Progenitor cell of endocrine pancreas (in vitro differentiated cells): ENCODE results near the gene MYBL2. TPM values are rescaled to one million over a fixed set of nuclear protein-coding genes. Genes with fewer than 3 reads are reported as not detected.

Source experiments
- DNase-seq: peaks from one replicate; pipeline ENCODE4 v3.0.0; 2021; ENCODE audit warnings: low spot score; ENCODE audit not compliant: unreplicated experiment
- H3K27ac Mint-ChIP-seq: 2 replicates; pipeline ENCODE4 v1.8.0; 2021; ENCODE audit warnings: mild to moderate bottlenecking, moderate library complexity, mixed read lengths
- H3K27me3 Mint-ChIP-seq: 2 replicates; pipeline ENCODE4 v1.8.0; 2021; ENCODE audit warnings: mixed read lengths
- H3K36me3 Mint-ChIP-seq: 2 replicates; pipeline ENCODE4 v1.8.0; 2022; ENCODE audit warnings: mixed read lengths; ENCODE audit not compliant: insufficient read depth
- H3K4me1 Mint-ChIP-seq: 2 replicates; pipeline ENCODE4 v1.8.0; 2021; ENCODE audit warnings: low read depth, mixed read lengths
- H3K4me3 Mint-ChIP-seq: 2 replicates; pipeline ENCODE4 v1.8.0; 2021; ENCODE audit warnings: low read depth, mild to moderate bottlenecking, moderate library complexity, mixed read lengths
- H3K9me3 Mint-ChIP-seq: 2 replicates; pipeline ENCODE4 v1.8.0; 2021; ENCODE audit warnings: low read depth, mixed read lengths
- total RNA-seq: library from RNA; stranded (reverse); gene quantifications from 2 replicates; pipeline ENCODE4 v1.2.1, GENCODE V29; 2021
- TF ChIP-seq, protein P1 (sequence below): fragments of 200-600 bp; sonication (generic); IDR thresholded peaks from one replicate; pipeline ENCODE4 v1.5.0; 2021; ENCODE audit warnings: antibody characterized with exemption, mild to moderate bottlenecking; ENCODE audit not compliant: unreplicated experiment

The MYBL2 gene
- total RNA-seq, 1 donor from 2014 or later, result 43.3 TPM

DNA sequence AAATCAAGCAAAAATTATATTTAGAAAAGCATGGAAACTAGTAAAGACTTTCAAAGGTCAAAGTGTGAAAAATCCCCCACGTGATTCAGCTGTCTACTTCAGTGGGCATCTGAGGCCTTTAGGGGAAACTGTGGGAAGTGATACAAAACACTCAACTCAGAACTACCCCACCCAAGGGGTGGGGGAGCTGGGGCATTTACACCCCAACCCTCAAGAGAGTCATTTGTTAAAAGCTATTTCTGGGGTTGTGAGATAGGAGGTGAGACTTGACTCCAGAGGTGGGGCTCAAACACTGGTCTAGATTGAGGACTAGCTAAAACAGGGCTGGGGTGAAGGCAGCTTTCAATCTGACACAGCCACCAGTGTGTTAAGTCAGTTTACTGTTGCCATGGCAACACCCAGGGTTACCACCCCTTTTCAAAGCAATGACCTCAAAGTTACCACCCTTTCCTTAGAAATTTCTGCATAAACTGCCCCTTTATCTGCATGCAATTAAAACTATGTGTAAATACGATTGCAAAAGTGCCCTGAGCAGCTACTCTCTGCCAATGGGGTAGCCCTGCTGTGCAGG lies 69.8 kb downstream of the MYBL2 start:
- DNase-seq, result no peak
- Mint-ChIP-seq H3K27ac (no peak overlapping the region), H3K27me3 (peaks cover 8% of the 10 kb centered on the region), H3K36me3 (no peaks in the 10 kb centered on the region), H3K4me1 (peaks cover 3% of the 10 kb centered on the region), H3K9me3 (no peaks in the 10 kb centered on the region), H3K4me3 (no peak overlapping the region)
- TF ChIP-seq, protein P1, sequence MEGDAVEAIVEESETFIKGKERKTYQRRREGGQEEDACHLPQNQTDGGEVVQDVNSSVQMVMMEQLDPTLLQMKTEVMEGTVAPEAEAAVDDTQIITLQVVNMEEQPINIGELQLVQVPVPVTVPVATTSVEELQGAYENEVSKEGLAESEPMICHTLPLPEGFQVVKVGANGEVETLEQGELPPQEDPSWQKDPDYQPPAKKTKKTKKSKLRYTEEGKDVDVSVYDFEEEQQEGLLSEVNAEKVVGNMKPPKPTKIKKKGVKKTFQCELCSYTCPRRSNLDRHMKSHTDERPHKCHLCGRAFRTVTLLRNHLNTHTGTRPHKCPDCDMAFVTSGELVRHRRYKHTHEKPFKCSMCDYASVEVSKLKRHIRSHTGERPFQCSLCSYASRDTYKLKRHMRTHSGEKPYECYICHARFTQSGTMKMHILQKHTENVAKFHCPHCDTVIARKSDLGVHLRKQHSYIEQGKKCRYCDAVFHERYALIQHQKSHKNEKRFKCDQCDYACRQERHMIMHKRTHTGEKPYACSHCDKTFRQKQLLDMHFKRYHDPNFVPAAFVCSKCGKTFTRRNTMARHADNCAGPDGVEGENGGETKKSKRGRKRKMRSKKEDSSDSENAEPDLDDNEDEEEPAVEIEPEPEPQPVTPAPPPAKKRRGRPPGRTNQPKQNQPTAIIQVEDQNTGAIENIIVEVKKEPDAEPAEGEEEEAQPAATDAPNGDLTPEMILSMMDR, result no peak

DNA sequence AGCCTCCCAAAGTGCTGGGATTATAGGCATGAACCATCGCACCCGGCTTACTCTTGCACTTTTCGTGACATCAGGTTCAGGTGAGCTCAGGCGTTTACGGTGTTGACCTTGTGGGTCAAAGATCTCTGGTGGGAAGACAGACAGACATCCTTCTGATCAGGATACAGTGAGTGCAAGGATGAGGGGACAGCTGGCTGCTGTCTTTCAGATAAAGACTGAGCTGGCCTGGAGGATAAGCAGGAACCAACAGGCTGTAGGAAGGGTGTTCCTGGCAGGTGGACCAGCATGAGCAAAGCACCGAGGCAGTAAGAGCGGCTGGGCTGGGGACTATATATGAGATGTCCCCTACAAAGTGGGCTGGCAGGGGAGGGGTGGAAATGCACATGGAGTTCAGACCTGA lies 71.0 kb downstream of the MYBL2 start:
- Mint-ChIP-seq H3K27ac (no peak overlapping the region), H3K9me3 (no peaks in the 10 kb centered on the region), H3K36me3 (no peaks in the 10 kb centered on the region), H3K27me3 (peaks cover 9% of the 10 kb centered on the region), H3K4me1 (peaks cover 3% of the 10 kb centered on the region), H3K4me3 (no peak overlapping the region)
- no peak for DNase-seq
- TF ChIP-seq, protein P1, result no peak

DNA sequence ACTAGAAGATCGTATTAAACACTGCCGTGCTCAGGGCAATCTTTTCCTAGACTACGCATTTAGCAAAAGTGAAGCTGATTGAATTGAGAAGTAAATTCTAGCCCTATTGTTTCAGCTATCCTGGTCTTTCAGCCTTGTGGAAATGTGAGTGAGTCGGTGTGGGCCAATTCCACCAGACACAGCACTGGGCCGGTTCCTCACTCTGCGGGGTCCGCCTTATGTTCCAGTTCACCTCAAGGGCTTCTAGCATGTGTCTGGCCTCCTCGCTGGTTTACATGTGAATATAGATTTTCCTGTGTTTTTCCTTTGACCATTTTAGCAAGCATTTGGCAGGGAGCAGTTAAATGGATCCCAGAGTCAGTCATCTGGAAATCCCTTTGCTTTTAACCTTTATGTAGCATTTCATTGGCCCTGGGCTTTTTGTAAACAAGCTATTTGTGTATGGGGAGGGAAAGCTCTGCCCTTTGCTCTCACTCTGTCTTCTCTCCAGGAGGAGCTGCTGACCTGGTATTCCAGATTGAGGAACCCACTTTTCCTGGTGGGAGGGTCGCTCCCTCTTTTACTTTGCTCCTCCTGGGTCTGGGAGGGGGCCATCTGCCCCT lies 72.3 kb downstream of the MYBL2 start:
- no peak for DNase-seq
- Mint-ChIP-seq H3K4me1 (peaks cover 3% of the 10 kb centered on the region), H3K27ac (no peak overlapping the region), H3K9me3 (no peaks in the 10 kb centered on the region), H3K36me3 (no peaks in the 10 kb centered on the region), H3K27me3 (peaks cover 13% of the 10 kb centered on the region), H3K4me3 (no peak overlapping the region)
- TF ChIP-seq, protein P1, result no peak

DNA sequence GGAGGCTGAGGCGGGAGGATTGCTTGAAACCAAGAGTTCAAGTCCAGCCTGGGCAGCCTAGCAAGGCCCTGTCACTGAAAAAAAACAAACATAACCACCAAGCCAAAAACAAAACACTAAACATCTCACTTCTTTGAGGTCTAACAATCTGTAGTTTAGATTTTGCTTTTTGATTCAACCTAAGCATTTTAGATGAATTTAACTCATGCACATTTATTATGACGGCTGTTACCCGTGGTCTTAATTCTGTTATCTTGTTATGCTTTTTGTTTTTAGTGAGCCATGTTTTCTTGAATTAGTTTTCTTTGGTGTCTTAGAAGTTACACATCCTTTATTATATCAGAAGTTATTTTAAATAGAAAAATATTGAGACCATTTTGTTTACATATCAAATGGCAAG lies 73.7 kb downstream of the MYBL2 start:
- peaks cover 10% of the 10 kb centered on the region for H3K27me3 Mint-ChIP-seq
- no peaks in the 10 kb centered on the region for H3K36me3 Mint-ChIP-seq
- H3K9me3 Mint-ChIP-seq, result no peaks in the 10 kb centered on the region
- H3K4me3 Mint-ChIP-seq, result no peak overlapping the region
- TF ChIP-seq, protein P1, result no peak
- no peak for DNase-seq
- no peak overlapping the region for H3K27ac Mint-ChIP-seq
- H3K4me1 Mint-ChIP-seq, result peaks cover 5% of the 10 kb centered on the region

DNA sequence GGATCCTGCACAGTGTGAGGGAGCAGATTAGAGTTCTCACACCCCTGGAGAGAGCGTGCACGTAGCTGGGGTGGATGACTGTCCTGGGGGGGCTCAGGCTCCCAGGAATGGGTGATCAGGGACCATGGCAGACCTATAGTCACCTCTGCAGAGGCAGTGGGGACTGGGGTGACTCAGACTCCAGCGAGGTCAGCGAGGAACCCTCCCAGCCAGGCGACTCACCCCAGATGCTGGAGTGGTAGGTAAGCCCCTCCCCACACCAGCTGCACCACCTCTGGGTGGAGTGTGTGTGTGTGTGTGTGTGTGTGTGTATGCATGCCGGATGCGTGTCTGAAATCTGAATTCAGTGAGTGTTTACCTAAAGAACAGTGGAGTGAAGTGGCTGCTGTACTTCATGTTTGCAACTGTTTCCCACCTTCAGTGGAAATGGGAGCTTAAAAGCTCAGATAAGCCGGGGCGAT lies 77.3 kb downstream of the MYBL2 start:
- H3K4me1 Mint-ChIP-seq, result peaks cover 18% of the 10 kb centered on the region
- H3K4me3 Mint-ChIP-seq, result no peak overlapping the region
- H3K27me3 Mint-ChIP-seq, result peaks cover 8% of the 10 kb centered on the region
- no peak for DNase-seq
- H3K9me3 Mint-ChIP-seq, result no peaks in the 10 kb centered on the region
- H3K36me3 Mint-ChIP-seq, result no peaks in the 10 kb centered on the region
- TF ChIP-seq, protein P1, result no peak
- H3K27ac Mint-ChIP-seq, result no peak overlapping the region
